GM23338 (cell line): ENCODE data around the gene CDAN1. TPM values are rescaled to one million over a fixed set of nuclear protein-coding genes. Genes with fewer than 3 reads are reported as not detected.

ENCODE experiments used
- ATAC-seq: fragments of 200-7000 bp; cut with Tn5 transposase; 3 replicates; pipeline ENCODE4 v1.9.1; 2020
- DNase-seq: peaks from one replicate; pipeline ENCODE4 v3.0.0-alpha.2; 2015; ENCODE audit warnings: low spot score
- H2AFZ ChIP-seq: fragments of 200-600 bp; sonication (generic); 2 replicates; pipeline ENCODE4 v1.8.0; 2016; ENCODE audit warnings: antibody characterized with exemption, mild to moderate bottlenecking, moderate library complexity
- H3F3A ChIP-seq: fragments of 200-600 bp; sonication (generic); replicated peaks from 2 replicates; pipeline ENCODE4 v1.8.0; 2017; ENCODE audit warnings: antibody characterized with exemption, mixed run types, low read depth
- H3K27ac ChIP-seq: fragments of 200-600 bp; sonication (generic); 2 replicates; pipeline ENCODE4 v1.6.1; 2016; ENCODE audit warnings: low read depth
- H3K27me3 ChIP-seq: fragments of 200-600 bp; sonication (generic); 2 replicates; pipeline ENCODE4 v1.8.0; 2016; ENCODE audit warnings: mild to moderate bottlenecking, mixed run types, moderate library complexity; ENCODE audit not compliant: insufficient read depth
- H3K36me3 ChIP-seq: fragments of 200-600 bp; sonication (generic); 2 replicates; pipeline ENCODE4 v1.8.0; 2016; ENCODE audit warnings: mild to moderate bottlenecking; ENCODE audit not compliant: insufficient read depth
- H3K4me1 ChIP-seq: fragments of 200-600 bp; sonication (generic); 2 replicates; pipeline ENCODE4 v1.8.0; 2016; ENCODE audit warnings: mild to moderate bottlenecking, moderate library complexity; ENCODE audit not compliant: insufficient read depth
- H3K4me2 ChIP-seq: fragments of 200-600 bp; sonication (generic); 2 replicates; pipeline ENCODE4 v1.7.1; 2017; ENCODE audit warnings: mixed run types
- H3K4me3 ChIP-seq: fragments of 200-600 bp; sonication (generic); 2 replicates; pipeline ENCODE4 v1.6.1; 2016; ENCODE audit warnings: mixed run types
- H3K79me2 ChIP-seq: fragments of 200-600 bp; sonication (generic); replicated peaks from 2 replicates; pipeline ENCODE4 v1.8.0; 2017; ENCODE audit warnings: mild to moderate bottlenecking; ENCODE audit not compliant: insufficient read depth
- H3K9me2 ChIP-seq: fragments of 200-600 bp; sonication (generic); 2 replicates; pipeline ENCODE4 v1.8.0; 2017; ENCODE audit not compliant: insufficient read depth
- H4K20me1 ChIP-seq: fragments of 200-600 bp; sonication (generic); replicated peaks from 2 replicates; pipeline ENCODE4 v1.8.0; 2017; ENCODE audit warnings: mild to moderate bottlenecking; ENCODE audit not compliant: insufficient read depth
- H3K27ac Mint-ChIP-seq: 2 replicates; pipeline ENCODE4 v1.8.0; 2020; ENCODE audit warnings: inconsistent platforms, mild to moderate bottlenecking, moderate library complexity, mixed read lengths
- H3K27me3 Mint-ChIP-seq: 3 replicates; pipeline ENCODE4 v1.8.0; 2022; ENCODE audit warnings: low read depth, mild to moderate bottlenecking, moderate library complexity, mixed read lengths, inconsistent platforms; ENCODE audit not compliant: insufficient read depth, poor library complexity
- H3K36me3 Mint-ChIP-seq: 3 replicates; pipeline ENCODE4 v1.8.0; 2021; ENCODE audit warnings: low read depth, mild to moderate bottlenecking, inconsistent platforms, moderate library complexity, mixed read lengths
- H3K4me1 Mint-ChIP-seq: 3 replicates; pipeline ENCODE4 v1.8.0; 2020; ENCODE audit warnings: mild to moderate bottlenecking, inconsistent platforms, mixed read lengths
- H3K4me3 Mint-ChIP-seq: 3 replicates; pipeline ENCODE4 v1.8.0; 2021; ENCODE audit warnings: moderate library complexity, mild to moderate bottlenecking, inconsistent platforms, mixed read lengths
- H3K9me3 Mint-ChIP-seq: 3 replicates; pipeline ENCODE4 v1.8.0; 2020; ENCODE audit warnings: moderate library complexity, mild to moderate bottlenecking, inconsistent platforms, mixed read lengths
- CREB1 ChIP-seq: fragments of 250-450 bp; sonication (Bioruptor Pico); IDR thresholded peaks from 2 replicates; pipeline ENCODE4 v1.5.0; 2020; ENCODE audit warnings: low read depth, mild to moderate bottlenecking, moderate library complexity
- CTCF ChIP-seq, 2 experiments: fragments of 200-600 bp in 1 of 2; sonication (generic) in 1 of 2; conservative IDR thresholded peaks; 2 replicates each; pipeline versions ENCODE4 v1.5.1 to v1.6.1; 2016 to 2017; ENCODE audit warnings: antibody characterized with exemption in 2 of 2, low read depth in 2 of 2, mild to moderate bottlenecking in 2 of 2, moderate library complexity in 1 of 2
- ETS1 ChIP-seq: IDR thresholded peaks from 2 replicates; pipeline ENCODE4 v1.6.1; 2016; ENCODE audit warnings: antibody characterized with exemption
- EZH2 ChIP-seq: fragments of 200-600 bp; sonication (generic); IDR thresholded peaks from one replicate; pipeline ENCODE4 v1.8.0; 2017; ENCODE audit warnings: antibody characterized with exemption, mild to moderate bottlenecking, low read depth; ENCODE audit not compliant: unreplicated experiment
- EZH2phosphoT487 ChIP-seq: fragments of 200-600 bp; sonication (generic); IDR thresholded peaks from one replicate; pipeline ENCODE4 v1.8.1; 2018; ENCODE audit warnings: antibody characterized with exemption; ENCODE audit not compliant: unreplicated experiment
- JUNB ChIP-seq: IDR thresholded peaks from one replicate; pipeline ENCODE4 v1.6.1; 2016; ENCODE audit warnings: antibody characterized with exemption; ENCODE audit not compliant: unreplicated experiment
- NANOG ChIP-seq: IDR thresholded peaks from 2 replicates; pipeline ENCODE4 v1.6.1; 2016; ENCODE audit warnings: antibody characterized with exemption, borderline replicate concordance
- POLR2AphosphoS5 ChIP-seq: IDR thresholded peaks from 2 replicates; pipeline ENCODE4 v1.6.1; 2016; ENCODE audit warnings: antibody characterized with exemption, low read depth
- REST ChIP-seq: IDR thresholded peaks from one replicate; pipeline ENCODE4 v1.6.1; 2018; ENCODE audit warnings: antibody characterized with exemption; ENCODE audit not compliant: unreplicated experiment
- STAT1 ChIP-seq: IDR thresholded peaks from one replicate; pipeline ENCODE4 v1.6.1; 2016; ENCODE audit warnings: antibody characterized with exemption; ENCODE audit not compliant: unreplicated experiment
- ZNF114 ChIP-seq: fragments of 250-450 bp; sonication (Bioruptor Pico); IDR thresholded peaks from 2 replicates; pipeline ENCODE4 v1.5.0; 2020; ENCODE audit warnings: mild to moderate bottlenecking, moderate library complexity
- ZNF331 ChIP-seq: fragments of 250-450 bp; sonication (Bioruptor Pico); IDR thresholded peaks from 2 replicates; pipeline ENCODE4 v1.5.0; 2020; ENCODE audit warnings: low read depth, mild to moderate bottlenecking, moderate library complexity
- polyA plus RNA-seq: library from polyadenylated mRNA; unstranded; fragments of >200 nt; fragmentation: Nextera tagmentation; extraction: Ambion mirVana; gene quantifications from 2 replicates; pipeline ENCODE4 v1.2.1, GENCODE V29; 2016
- total RNA-seq: library from RNA; depleted of rRNA; stranded (reverse); fragments of >200 nt; shearing (Covaris generic); gene quantifications from 2 replicates; pipeline ENCODE4 v1.2.3, GENCODE V29; 2014
- TF ChIP-seq, protein P1 (sequence below): fragments of 250-450 bp; sonication (Bioruptor Pico); IDR thresholded peaks from 2 replicates; pipeline ENCODE4 v1.5.0; 2020; ENCODE audit warnings: mild to moderate bottlenecking, moderate library complexity

CDAN1 gene
- total and polyA plus RNA-seq, 2 experiments from 2014 or later = 6.0 to 14.7 TPM

GRCh38 chr15:42711746-42712145 lies 25.2 kb downstream of the CDAN1 start:
- no peak overlapping the region for H3K4me3 ChIP-seq
- H3K27me3 ChIP-seq = no peaks in the 10 kb centered on the region
- TF ChIP-seq JUNB (no peak), POLR2AphosphoS5 (no peak), EZH2phosphoT487 (no peak), EZH2 (no peak), CREB1 (no peak), CTCF (conservative IDR thresholded peaks at IDR 0.05; ENCODE audit: low read depth in 2 of 2) (no peak), REST (no peak), ZNF331 (CRISPR knock-in tag) (no peak), NANOG (no peak), STAT1 (no peak), ZNF114 (CRISPR knock-in tag) (no peak), ETS1 (no peak)
- TF ChIP-seq, protein P1, sequence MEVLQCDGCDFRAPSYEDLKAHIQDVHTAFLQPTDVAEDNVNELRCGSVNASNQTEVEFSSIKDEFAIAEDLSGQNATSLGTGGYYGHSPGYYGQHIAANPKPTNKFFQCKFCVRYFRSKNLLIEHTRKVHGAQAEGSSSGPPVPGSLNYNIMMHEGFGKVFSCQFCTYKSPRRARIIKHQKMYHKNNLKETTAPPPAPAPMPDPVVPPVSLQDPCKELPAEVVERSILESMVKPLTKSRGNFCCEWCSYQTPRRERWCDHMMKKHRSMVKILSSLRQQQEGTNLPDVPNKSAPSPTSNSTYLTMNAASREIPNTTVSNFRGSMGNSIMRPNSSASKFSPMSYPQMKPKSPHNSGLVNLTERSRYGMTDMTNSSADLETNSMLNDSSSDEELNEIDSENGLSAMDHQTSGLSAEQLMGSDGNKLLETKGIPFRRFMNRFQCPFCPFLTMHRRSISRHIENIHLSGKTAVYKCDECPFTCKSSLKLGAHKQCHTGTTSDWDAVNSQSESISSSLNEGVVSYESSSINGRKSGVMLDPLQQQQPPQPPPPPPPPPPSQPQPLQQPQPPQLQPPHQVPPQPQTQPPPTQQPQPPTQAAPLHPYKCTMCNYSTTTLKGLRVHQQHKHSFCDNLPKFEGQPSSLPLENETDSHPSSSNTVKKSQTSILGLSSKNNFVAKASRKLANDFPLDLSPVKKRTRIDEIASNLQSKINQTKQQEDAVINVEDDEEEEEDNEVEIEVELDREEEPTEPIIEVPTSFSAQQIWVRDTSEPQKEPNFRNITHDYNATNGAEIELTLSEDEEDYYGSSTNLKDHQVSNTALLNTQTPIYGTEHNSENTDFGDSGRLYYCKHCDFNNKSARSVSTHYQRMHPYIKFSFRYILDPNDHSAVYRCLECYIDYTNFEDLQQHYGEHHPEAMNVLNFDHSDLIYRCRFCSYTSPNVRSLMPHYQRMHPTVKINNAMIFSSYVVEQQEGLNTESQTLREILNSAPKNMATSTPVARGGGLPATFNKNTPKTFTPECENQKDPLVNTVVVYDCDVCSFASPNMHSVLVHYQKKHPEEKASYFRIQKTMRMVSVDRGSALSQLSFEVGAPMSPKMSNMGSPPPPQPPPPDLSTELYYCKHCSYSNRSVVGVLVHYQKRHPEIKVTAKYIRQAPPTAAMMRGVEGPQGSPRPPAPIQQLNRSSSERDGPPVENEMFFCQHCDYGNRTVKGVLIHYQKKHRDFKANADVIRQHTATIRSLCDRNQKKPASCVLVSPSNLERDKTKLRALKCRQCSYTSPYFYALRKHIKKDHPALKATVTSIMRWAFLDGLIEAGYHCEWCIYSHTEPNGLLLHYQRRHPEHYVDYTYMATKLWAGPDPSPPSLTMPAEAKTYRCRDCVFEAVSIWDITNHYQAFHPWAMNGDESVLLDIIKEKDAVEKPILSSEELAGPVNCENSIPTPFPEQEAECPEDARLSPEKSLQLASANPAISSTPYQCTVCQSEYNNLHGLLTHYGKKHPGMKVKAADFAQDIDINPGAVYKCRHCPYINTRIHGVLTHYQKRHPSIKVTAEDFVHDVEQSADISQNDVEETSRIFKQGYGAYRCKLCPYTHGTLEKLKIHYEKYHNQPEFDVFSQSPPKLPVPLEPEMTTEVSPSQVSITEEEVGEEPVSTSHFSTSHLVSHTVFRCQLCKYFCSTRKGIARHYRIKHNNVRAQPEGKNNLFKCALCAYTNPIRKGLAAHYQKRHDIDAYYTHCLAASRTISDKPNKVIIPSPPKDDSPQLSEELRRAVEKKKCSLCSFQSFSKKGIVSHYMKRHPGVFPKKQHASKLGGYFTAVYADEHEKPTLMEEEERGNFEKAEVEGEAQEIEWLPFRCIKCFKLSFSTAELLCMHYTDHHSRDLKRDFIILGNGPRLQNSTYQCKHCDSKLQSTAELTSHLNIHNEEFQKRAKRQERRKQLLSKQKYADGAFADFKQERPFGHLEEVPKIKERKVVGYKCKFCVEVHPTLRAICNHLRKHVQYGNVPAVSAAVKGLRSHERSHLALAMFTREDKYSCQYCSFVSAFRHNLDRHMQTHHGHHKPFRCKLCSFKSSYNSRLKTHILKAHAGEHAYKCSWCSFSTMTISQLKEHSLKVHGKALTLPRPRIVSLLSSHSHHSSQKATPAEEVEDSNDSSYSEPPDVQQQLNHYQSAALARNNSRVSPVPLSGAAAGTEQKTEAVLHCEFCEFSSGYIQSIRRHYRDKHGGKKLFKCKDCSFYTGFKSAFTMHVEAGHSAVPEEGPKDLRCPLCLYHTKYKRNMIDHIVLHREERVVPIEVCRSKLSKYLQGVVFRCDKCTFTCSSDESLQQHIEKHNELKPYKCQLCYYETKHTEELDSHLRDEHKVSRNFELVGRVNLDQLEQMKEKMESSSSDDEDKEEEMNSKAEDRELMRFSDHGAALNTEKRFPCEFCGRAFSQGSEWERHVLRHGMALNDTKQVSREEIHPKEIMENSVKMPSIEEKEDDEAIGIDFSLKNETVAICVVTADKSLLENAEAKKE (CRISPR knock-in tag) = no peak
- ATAC-seq (no peak), DNase-seq (no peak)
- no peak overlapping the region for H3K27ac Mint-ChIP-seq
- no peaks in the 10 kb centered on the region; the same call in 1 of the 2 replicates for H4K20me1 ChIP-seq
- no peak overlapping the region for H2AFZ ChIP-seq
- H3K36me3 ChIP-seq = no peaks in the 10 kb centered on the region
- H3K4me2 ChIP-seq = no peak overlapping the region
- no peak overlapping the region for H3K27ac ChIP-seq
- no peaks in the 10 kb centered on the region for H3K36me3 Mint-ChIP-seq
- no peak overlapping the region for H3K4me3 Mint-ChIP-seq
- no peaks in the 10 kb centered on the region for H3K79me2 ChIP-seq
- H3K27me3 Mint-ChIP-seq = peaks cover 4% of the 10 kb centered on the region
- no peaks in the 10 kb centered on the region for H3K9me3 Mint-ChIP-seq
- H3K9me2 ChIP-seq = no peaks in the 10 kb centered on the region
- no peaks in the 10 kb centered on the region for H3F3A ChIP-seq
- H3K4me1 Mint-ChIP-seq = no peaks in the 10 kb centered on the region
- H3K4me1 ChIP-seq = no peaks in the 10 kb centered on the region
